ENCODE measurements around the gene PPP1R37.
A peak's percentile ranks its signal among the peaks of the same experiment; 100 is the strongest.
"Not testable (repeated sequence)": the region's sequence is repeated elsewhere in the genome, so short reads cannot be mapped to it uniquely, and the experiment has no call there.

Gene PPP1R37

GRCh38 chr19:45094137-45094536 lies 1.2 kb downstream of the PPP1R37 start:
- no peak for DNase-seq

GRCh38 chr19:45094707-45095106 lies 1.7 kb downstream of the PPP1R37 start:
- no peak for DNase-seq

GRCh38 chr19:45095496-45096413 lies 2.8 kb downstream of the PPP1R37 start:
- no peak for DNase-seq

- DNase-seq = no peak
Measured at GRCh38 chr19:45096700-45097099, 3.7 kb downstream of the PPP1R37 start.

- no peak for DNase-seq
Measured at GRCh38 chr19:45097450-45097775, 4.4 kb downstream of the PPP1R37 start.

GRCh38 chr19:45097776-45098520 lies 5.0 kb downstream of the PPP1R37 start:
- DNase-seq = peak in 48 of 58 donors; percentile 24 to 82 (median 52)

- peak in 57 of 58 donors; percentile 31 to 88 (median 71) for DNase-seq
Measured at GRCh38 chr19:45098521-45099466, 5.8 kb downstream of the PPP1R37 start.

- peak in 21 of 58 donors; percentile 14 to 64 (median 34) for DNase-seq
Measured at GRCh38 chr19:45099467-45100191, 6.7 kb downstream of the PPP1R37 start.

GRCh38 chr19:45100201-45100600 lies 7.2 kb downstream of the PPP1R37 start:
- DNase-seq = no peak

- DNase-seq = no peak
Measured at GRCh38 chr19:45100846-45101252, 7.9 kb downstream of the PPP1R37 start.

- DNase-seq = no peak
Measured at GRCh38 chr19:45101806-45102205, 8.8 kb downstream of the PPP1R37 start.

GRCh38 chr19:45102481-45102880 lies 9.5 kb downstream of the PPP1R37 start:
- no peak for DNase-seq

- DNase-seq = peak in 50 of 58 donors; percentile 12 to 80 (median 48)
Measured at GRCh38 chr19:45103156-45103507, 10.2 kb downstream of the PPP1R37 start.

GRCh38 chr19:45103508-45104319 lies 10.7 kb downstream of the PPP1R37 start:
- peak in 6 of 58 donors; percentile 9 to 47 (median 14) for DNase-seq

GRCh38 chr19:45104658-45105349 lies 11.8 kb downstream of the PPP1R37 start:
- DNase-seq = no peak

- not testable (repeated sequence) for DNase-seq
Measured at GRCh38 chr19:45106363-45106762, 13.4 kb downstream of the PPP1R37 start.

- no peak for DNase-seq
Measured at GRCh38 chr19:45107621-45108150, 14.7 kb downstream of the PPP1R37 start.

- no peak for DNase-seq
Measured at GRCh38 chr19:45110851-45111266, 17.9 kb downstream of the PPP1R37 start.
